Fibroblast of skin of right biceps (primary cell): ENCODE measurements around the gene PCDHGC5.

Source experiments
- DNase-seq: peaks from one replicate; pipeline ENCODE4 v3.0.0-alpha.2; 2013

Gene PCDHGC5

DNA sequence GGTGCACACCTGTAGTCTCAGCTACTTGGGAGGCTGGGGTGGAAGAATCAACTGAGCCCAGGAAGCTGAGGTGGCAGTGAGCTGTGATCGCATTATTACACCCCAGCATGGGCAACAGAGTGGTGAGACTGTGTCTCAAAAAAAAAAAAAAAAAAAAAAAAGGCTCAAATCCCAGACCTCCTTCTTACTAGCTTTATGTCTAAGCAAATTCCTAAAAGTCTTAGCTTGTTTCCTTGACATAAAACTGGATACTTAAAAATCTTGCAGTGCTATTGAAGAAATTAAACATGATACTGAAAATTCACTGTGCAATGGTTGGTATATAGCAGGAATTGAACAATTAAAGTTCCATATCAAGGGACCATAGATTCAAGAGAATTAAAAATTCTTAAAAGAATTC is 45.0 kb downstream of the PCDHGC5 start:
- no peak for DNase-seq

DNA sequence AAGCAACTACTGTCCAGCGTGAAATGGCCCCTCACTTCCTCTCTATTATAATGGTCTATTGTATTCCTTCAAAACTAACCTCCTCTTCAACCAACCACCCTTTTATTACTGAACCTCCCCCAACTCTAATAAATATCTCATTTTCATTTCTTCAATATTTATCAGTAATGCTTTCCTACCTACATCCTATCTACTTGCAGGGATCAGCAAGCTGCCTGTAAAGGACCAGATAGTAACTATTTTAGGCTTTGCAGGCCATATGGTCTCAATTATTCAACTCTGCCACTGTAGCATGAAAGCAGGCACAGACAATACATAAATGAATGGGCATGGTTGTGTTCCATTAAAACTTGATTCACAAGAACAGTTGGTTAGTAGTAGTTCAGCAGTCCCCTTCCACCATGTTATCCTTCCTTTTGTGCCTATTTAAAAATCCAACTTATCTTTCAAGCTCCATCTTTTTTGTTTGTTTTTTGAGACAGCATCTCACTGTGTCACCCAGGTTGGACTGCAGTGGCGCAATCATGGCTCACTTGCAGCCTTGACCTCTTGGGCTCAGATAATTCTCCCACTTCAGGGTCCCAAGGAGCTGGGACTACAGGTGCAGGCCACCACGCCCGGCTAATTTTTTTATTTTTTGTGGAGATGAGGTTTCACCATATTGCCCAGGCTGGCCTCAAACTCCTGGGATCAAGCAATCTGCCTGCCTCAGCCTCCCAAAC is 45.8 kb downstream of the PCDHGC5 start:
- no peak for DNase-seq
